ENCODE results near the gene CBLC. TPM values are rescaled to one million over a fixed set of nuclear protein-coding genes. Genes with fewer than 3 reads are reported as not detected.

Gene CBLC
- polyA plus RNA-seq, 1 donor (not counting 4 experiments of a cell fraction or from before 2014, with no cell fraction given), result 27.8 TPM

DNA sequence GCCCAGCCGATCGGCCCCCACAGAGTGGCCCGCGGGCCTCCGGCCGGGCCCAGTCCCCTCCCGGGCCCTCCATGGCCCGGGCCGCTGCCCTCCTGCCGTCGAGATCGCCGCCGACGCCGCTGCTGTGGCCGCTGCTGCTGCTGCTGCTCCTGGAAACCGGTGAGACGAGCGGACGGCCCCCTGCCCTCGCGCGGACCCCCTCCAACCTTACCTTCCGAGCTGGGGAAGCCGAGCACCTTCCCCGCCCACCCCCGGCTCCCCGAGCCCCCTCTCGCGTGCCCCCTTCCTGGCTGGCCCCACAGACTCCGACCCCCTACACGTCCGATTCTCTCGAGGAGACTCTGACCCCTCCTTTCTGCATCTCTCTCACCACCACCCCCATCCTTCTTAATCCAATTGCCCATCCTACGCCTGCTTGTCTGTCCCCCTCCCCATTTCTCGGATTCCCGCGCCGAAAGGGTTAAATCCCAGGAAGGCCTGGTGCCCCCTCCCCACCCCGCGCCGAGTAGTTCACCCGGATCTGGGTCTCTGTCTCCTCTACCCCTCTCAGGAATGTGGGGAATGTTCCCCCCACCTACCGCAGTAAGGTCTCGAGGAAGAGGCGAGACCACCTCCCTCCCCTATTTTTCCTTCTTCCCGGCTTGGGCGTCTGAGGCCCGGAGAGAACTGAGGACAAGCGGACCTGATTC, 68.9 kb downstream of the CBLC start:
- TF ChIP-seq EZH2 (IDR thresholded peaks at IDR 0.05; ENCODE audit: low read length), result no peak
- TF ChIP-seq, protein P1, sequence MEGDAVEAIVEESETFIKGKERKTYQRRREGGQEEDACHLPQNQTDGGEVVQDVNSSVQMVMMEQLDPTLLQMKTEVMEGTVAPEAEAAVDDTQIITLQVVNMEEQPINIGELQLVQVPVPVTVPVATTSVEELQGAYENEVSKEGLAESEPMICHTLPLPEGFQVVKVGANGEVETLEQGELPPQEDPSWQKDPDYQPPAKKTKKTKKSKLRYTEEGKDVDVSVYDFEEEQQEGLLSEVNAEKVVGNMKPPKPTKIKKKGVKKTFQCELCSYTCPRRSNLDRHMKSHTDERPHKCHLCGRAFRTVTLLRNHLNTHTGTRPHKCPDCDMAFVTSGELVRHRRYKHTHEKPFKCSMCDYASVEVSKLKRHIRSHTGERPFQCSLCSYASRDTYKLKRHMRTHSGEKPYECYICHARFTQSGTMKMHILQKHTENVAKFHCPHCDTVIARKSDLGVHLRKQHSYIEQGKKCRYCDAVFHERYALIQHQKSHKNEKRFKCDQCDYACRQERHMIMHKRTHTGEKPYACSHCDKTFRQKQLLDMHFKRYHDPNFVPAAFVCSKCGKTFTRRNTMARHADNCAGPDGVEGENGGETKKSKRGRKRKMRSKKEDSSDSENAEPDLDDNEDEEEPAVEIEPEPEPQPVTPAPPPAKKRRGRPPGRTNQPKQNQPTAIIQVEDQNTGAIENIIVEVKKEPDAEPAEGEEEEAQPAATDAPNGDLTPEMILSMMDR (optimal IDR thresholded peaks at IDR 0.05 in 1 of 3, IDR thresholded peaks at IDR 0.05 in 1 of 3, conservative IDR thresholded peaks at IDR 0.05 in 1 of 3; ENCODE audit: extremely low read depth in 1 of 3, insufficient read depth in 2 of 3, low read length in 3 of 3), result no peak
- Histone ChIP-seq H3K4me3 (ENCODE audit: control insufficient read depth in 2 of 3, extremely low read depth in 1 of 3, insufficient read depth in 2 of 3, low read depth in 1 of 3, low read length in 3 of 3) (peak overlapping the region; percentile 83 to 95 (median 88)), H3K4me2 (ENCODE audit: control insufficient read depth, extremely low read depth, insufficient read depth, low read depth, low read length) (peak overlapping the region; percentile 89), H3K9me1 (ENCODE audit: control insufficient read depth, extremely low read depth, insufficient read depth, low read length) (no peaks in the 10 kb centered on the region), H4K20me1 (ENCODE audit: control insufficient read depth, extremely low read depth, insufficient read depth, low read length) (peaks cover 7% of the 10 kb centered on the region), H3K9ac (ENCODE audit: control insufficient read depth, extremely low read depth, insufficient read depth, low read length) (peak overlapping the region; percentile 93), H3K27ac (ENCODE audit: control insufficient read depth, insufficient read depth, low read length) (peak overlapping the region; percentile 72), H3K36me3 (ENCODE audit: control insufficient read depth in 2 of 2, extremely low read depth in 1 of 2, insufficient read depth in 2 of 2, low read length in 2 of 2) (peaks cover 0 to 3% of the 10 kb centered on the region in 2 experiments), H3K9me3 (ENCODE audit: control insufficient read depth, low read depth, low read length) (no peaks in the 10 kb centered on the region), H3K27me3 (ENCODE audit: control insufficient read depth, extremely low read depth, insufficient read depth, low read length) (no peaks in the 10 kb centered on the region), H2AFZ (ENCODE audit: control insufficient read depth, low read length) (peak overlapping the region; percentile 15), H3K4me1 (ENCODE audit: control insufficient read depth, extremely low read depth, insufficient read depth, low read length) (peaks cover 14% of the 10 kb centered on the region), H3K79me2 (ENCODE audit: control insufficient read depth, insufficient read depth, low read length) (peaks cover 31% of the 10 kb centered on the region)
- FAIRE-seq, result no peak
- dilution Hi-C loops (cut with MboI; ENCODE audit: extremely low pct_ligation_motif_present, low sequenced_read_pairs), result no loop called here
- DNase-seq (ENCODE audit: low read depth, low spot score), result no peak

- peaks cover 0 to 3% of the 10 kb centered on the region in 2 experiments for H3K36me3 ChIP-seq (ENCODE audit: control insufficient read depth in 2 of 2, extremely low read depth in 1 of 2, insufficient read depth in 2 of 2, low read length in 2 of 2)
- TF ChIP-seq, protein P1 (optimal IDR thresholded peaks at IDR 0.05 in 1 of 3, IDR thresholded peaks at IDR 0.05 in 1 of 3, conservative IDR thresholded peaks at IDR 0.05 in 1 of 3; ENCODE audit: extremely low read depth in 1 of 3, insufficient read depth in 2 of 3, low read length in 3 of 3), result no peak
- no peak for TF ChIP-seq EZH2 (IDR thresholded peaks at IDR 0.05; ENCODE audit: low read length)
- no peaks in the 10 kb centered on the region for H3K9me1 ChIP-seq (ENCODE audit: control insufficient read depth, extremely low read depth, insufficient read depth, low read length)
- DNase-seq (ENCODE audit: low read depth, low spot score) (no peak), FAIRE-seq (peak; percentile 9)
- peak overlapping the region; percentile 83 to 95 (median 88) for H3K4me3 ChIP-seq (ENCODE audit: control insufficient read depth in 2 of 3, extremely low read depth in 1 of 3, insufficient read depth in 2 of 3, low read depth in 1 of 3, low read length in 3 of 3)
- peaks cover 7% of the 10 kb centered on the region for H4K20me1 ChIP-seq (ENCODE audit: control insufficient read depth, extremely low read depth, insufficient read depth, low read length)
- dilution Hi-C loops (cut with MboI; ENCODE audit: extremely low pct_ligation_motif_present, low sequenced_read_pairs), result no loop called here
- H3K9ac ChIP-seq (ENCODE audit: control insufficient read depth, extremely low read depth, insufficient read depth, low read length), result peak overlapping the region; percentile 93
- no peaks in the 10 kb centered on the region for H3K9me3 ChIP-seq (ENCODE audit: control insufficient read depth, low read depth, low read length)
- H3K4me2 ChIP-seq (ENCODE audit: control insufficient read depth, extremely low read depth, insufficient read depth, low read depth, low read length), result peak overlapping the region; percentile 89
- peak overlapping the region; percentile 30 for H2AFZ ChIP-seq (ENCODE audit: control insufficient read depth, low read length)
- H3K27ac ChIP-seq (ENCODE audit: control insufficient read depth, insufficient read depth, low read length), result peak overlapping the region; percentile 71
- H3K27me3 ChIP-seq (ENCODE audit: control insufficient read depth, extremely low read depth, insufficient read depth, low read length), result no peaks in the 10 kb centered on the region
- H3K4me1 ChIP-seq (ENCODE audit: control insufficient read depth, extremely low read depth, insufficient read depth, low read length), result peaks cover 14% of the 10 kb centered on the region
- peaks cover 34% of the 10 kb centered on the region for H3K79me2 ChIP-seq (ENCODE audit: control insufficient read depth, insufficient read depth, low read length)
These were observed 69.7 kb downstream of the CBLC start for GRCh38 chr19:44847144-44848035.

Data from keratinocyte (primary cell).